Neural cell (in vitro differentiated cells): ENCODE results near the gene FMC1.

ENCODE experiments used
- EP300 ChIP-seq: fragments of 450-650 bp; conservative IDR thresholded peaks from 2 replicates; pipeline ENCODE4 v1.6.1; 2014; ENCODE audit warnings: antibody characterized with exemption, mild to moderate bottlenecking, moderate library complexity; ENCODE audit not compliant: poor library complexity, severe bottlenecking
- EZH2 ChIP-seq: fragments of 200-600, 300-800 bp; shearing (Covaris generic), sonication (generic); IDR thresholded peaks from 2 replicates; pipeline ENCODE4 v1.6.1; 2014; ENCODE audit warnings: antibody characterized with exemption, low read length, borderline replicate concordance, mild to moderate bottlenecking; ENCODE audit not compliant: insufficient read depth, poor library complexity, severe bottlenecking
- MXI1 ChIP-seq: fragments of 450-650 bp; conservative IDR thresholded peaks from 2 replicates; pipeline ENCODE4 v1.6.1; 2014; ENCODE audit warnings: antibody characterized with exemption, mild to moderate bottlenecking; ENCODE audit not compliant: poor library complexity, severe bottlenecking
- POLR2AphosphoS5 ChIP-seq: IDR thresholded peaks from 2 replicates; pipeline ENCODE4 v1.6.1; 2012
- RAD21 ChIP-seq: fragments of 450-650 bp; conservative IDR thresholded peaks from 2 replicates; pipeline ENCODE4 v1.6.1; 2014; ENCODE audit warnings: antibody characterized with exemption, mild to moderate bottlenecking, moderate library complexity
- SMC3 ChIP-seq: fragments of 450-650 bp; conservative IDR thresholded peaks from 2 replicates; pipeline ENCODE4 v1.6.1; 2014; ENCODE audit warnings: antibody characterized with exemption, mild to moderate bottlenecking, moderate library complexity; ENCODE audit not compliant: poor library complexity
- TAF1 ChIP-seq: IDR thresholded peaks from 2 replicates; pipeline ENCODE4 v1.6.1; 2012; ENCODE audit warnings: low read depth
- TF ChIP-seq, protein P1 (sequence below): fragments of 450-650 bp; IDR thresholded peaks from 2 replicates; pipeline ENCODE4 v1.5.1; 2014; ENCODE audit warnings: antibody characterized with exemption, mild to moderate bottlenecking, moderate library complexity; ENCODE audit not compliant: poor library complexity, severe bottlenecking
- TF ChIP-seq, protein P2 (sequence below): IDR thresholded peaks from 2 replicates; pipeline ENCODE4 v1.6.1; 2012; ENCODE audit warnings: borderline replicate concordance

DNA sequence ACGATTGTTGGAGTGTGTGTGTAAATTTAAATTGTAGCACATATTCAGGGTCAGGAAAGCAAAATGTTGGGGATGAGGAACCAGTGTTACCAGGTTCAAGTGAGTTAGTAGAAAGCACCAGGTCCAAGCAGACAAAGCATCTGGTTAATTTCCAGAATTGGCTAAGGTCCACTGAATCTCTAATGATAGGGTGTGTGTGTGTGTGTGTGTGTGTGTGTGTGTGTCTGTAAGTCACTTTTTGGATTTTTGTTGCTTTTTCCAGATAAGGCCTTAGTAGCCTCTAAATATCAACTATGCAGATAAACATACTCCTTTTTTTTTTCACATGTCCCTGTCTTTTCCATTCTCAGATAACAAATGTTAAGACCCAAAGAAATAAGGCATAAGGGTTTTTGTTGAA, 36.6 kb upstream of the FMC1 start:
- TF ChIP-seq SMC3: no peak
- TF ChIP-seq, protein P1, sequence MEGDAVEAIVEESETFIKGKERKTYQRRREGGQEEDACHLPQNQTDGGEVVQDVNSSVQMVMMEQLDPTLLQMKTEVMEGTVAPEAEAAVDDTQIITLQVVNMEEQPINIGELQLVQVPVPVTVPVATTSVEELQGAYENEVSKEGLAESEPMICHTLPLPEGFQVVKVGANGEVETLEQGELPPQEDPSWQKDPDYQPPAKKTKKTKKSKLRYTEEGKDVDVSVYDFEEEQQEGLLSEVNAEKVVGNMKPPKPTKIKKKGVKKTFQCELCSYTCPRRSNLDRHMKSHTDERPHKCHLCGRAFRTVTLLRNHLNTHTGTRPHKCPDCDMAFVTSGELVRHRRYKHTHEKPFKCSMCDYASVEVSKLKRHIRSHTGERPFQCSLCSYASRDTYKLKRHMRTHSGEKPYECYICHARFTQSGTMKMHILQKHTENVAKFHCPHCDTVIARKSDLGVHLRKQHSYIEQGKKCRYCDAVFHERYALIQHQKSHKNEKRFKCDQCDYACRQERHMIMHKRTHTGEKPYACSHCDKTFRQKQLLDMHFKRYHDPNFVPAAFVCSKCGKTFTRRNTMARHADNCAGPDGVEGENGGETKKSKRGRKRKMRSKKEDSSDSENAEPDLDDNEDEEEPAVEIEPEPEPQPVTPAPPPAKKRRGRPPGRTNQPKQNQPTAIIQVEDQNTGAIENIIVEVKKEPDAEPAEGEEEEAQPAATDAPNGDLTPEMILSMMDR: no peak
- TF ChIP-seq, protein P2, sequence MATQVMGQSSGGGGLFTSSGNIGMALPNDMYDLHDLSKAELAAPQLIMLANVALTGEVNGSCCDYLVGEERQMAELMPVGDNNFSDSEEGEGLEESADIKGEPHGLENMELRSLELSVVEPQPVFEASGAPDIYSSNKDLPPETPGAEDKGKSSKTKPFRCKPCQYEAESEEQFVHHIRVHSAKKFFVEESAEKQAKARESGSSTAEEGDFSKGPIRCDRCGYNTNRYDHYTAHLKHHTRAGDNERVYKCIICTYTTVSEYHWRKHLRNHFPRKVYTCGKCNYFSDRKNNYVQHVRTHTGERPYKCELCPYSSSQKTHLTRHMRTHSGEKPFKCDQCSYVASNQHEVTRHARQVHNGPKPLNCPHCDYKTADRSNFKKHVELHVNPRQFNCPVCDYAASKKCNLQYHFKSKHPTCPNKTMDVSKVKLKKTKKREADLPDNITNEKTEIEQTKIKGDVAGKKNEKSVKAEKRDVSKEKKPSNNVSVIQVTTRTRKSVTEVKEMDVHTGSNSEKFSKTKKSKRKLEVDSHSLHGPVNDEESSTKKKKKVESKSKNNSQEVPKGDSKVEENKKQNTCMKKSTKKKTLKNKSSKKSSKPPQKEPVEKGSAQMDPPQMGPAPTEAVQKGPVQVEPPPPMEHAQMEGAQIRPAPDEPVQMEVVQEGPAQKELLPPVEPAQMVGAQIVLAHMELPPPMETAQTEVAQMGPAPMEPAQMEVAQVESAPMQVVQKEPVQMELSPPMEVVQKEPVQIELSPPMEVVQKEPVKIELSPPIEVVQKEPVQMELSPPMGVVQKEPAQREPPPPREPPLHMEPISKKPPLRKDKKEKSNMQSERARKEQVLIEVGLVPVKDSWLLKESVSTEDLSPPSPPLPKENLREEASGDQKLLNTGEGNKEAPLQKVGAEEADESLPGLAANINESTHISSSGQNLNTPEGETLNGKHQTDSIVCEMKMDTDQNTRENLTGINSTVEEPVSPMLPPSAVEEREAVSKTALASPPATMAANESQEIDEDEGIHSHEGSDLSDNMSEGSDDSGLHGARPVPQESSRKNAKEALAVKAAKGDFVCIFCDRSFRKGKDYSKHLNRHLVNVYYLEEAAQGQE: no peak
- TF ChIP-seq POLR2AphosphoS5: no peak
- no peak for TF ChIP-seq EZH2
- TF ChIP-seq TAF1: no peak
- TF ChIP-seq EP300: no peak
- no peak for TF ChIP-seq RAD21
- no peak for TF ChIP-seq MXI1
